Globus pallidus (tissue), 1 donor: Measurements from ENCODE around the gene CHMP5.

Source experiments
- DNase-seq: peaks from one replicate; pipeline ENCODE4 v3.0.0-alpha.2; 2015; ENCODE audit warnings: low spot score

The CHMP5 gene

GRCh38 chr9:33318225-33318624, 53.4 kb downstream of the CHMP5 start:
- DNase-seq = no peak

GRCh38 chr9:33318781-33319180, 53.9 kb downstream of the CHMP5 start:
- DNase-seq = no peak

- DNase-seq = no peak
Observed at GRCh38 chr9:33320230-33320567, 55.4 kb downstream of the CHMP5 start.

- no peak for DNase-seq
Observed at GRCh38 chr9:33320568-33321261, 55.9 kb downstream of the CHMP5 start.

- no peak for DNase-seq
Observed at GRCh38 chr9:33329117-33329563, 64.3 kb downstream of the CHMP5 start.

- DNase-seq = no peak
Observed at GRCh38 chr9:33329979-33330378, 65.1 kb downstream of the CHMP5 start.

- no peak for DNase-seq
Observed at GRCh38 chr9:33331377-33331891, 66.6 kb downstream of the CHMP5 start.
